Measurements from ENCODE around the gene KRT79. TPM values are rescaled to one million over a fixed set of nuclear protein-coding genes. Genes with fewer than 3 reads are reported as not detected.

KRT79 gene
- total RNA-seq, 1 experiment from 2014 or later = 0.08 TPM

DNA sequence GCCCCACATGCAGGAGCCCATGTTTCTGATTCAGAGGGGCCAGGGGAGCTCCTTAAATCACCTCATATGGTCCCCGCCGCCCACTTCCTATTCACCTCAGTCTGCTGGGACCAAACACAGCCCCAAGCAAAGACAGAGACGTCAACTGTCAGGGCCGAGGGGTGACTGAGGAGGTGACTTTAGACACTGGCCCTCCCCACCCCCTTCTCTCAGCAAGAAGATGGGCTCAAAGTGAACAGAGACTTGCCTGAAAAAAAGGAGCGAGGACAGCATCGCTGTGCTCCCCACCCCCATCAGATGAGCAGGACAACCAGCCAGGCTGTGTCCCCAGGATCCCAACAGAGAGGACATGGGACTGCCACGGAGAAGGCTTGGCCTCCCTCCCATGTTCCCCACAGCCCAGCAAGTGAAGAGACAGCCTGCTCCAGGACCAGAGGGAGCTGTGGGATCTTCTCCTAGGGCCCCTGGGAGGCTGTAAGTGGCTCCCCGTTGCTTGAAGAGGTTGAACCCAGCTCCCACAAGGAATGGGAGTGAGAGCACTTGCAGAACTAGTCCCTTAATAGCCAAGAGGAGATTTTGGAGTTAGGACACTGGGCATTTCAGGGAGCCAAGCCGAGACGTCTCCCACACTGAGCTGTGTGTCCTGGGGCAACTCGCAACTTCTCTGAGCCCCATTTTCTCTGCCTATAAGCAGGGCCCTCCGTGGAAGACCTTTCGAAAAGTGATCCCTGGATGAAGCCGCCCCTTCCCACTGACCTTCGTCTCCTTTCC is 1.3 kb upstream of the KRT79 start:
- Histone ChIP-seq H3K36me3 (no peaks in the 10 kb centered on the region), H3K27me3 (replicated peaks) (peaks cover 52% of the 10 kb centered on the region), H3K9me3 (replicated peaks) (peaks cover 14% of the 10 kb centered on the region), H3K27ac (peak overlapping the region; percentile 1), H3K4me3 (no peak overlapping the region), H3K4me1 (replicated peaks) (peaks cover 30% of the 10 kb centered on the region)
- DNase-seq (ENCODE audit: low read depth in 1 of 2, low spot score in 2 of 2) = peak in 1 of 2 experiments; percentile 98

DNA sequence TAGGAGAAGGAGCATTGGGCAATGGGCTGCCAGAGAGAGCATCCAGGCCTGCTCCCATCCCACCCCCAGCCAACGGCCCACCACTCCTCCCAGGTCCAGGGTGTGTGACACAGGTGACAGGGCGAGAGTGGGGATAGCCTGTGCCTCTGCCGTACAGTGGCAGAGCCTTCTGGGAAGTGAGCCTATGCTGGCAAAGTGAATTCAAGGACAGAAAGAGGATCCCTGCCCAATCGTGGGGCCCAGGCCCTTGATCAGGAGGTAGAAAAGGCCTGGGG is 553 bp upstream of the KRT79 start:
- Histone ChIP-seq H3K9me3 (replicated peaks) (peaks cover 11% of the 10 kb centered on the region), H3K36me3 (no peaks in the 10 kb centered on the region), H3K27ac (no peak overlapping the region), H3K27me3 (replicated peaks) (peaks cover 52% of the 10 kb centered on the region), H3K4me1 (replicated peaks) (peaks cover 30% of the 10 kb centered on the region), H3K4me3 (no peak overlapping the region)
- DNase-seq (ENCODE audit: low read depth in 1 of 2, low spot score in 2 of 2) = peak in 1 of 2 experiments; percentile 97

GRCh38 chr12:52832985-52833905 is 866 bp downstream of the KRT79 start:
- Histone ChIP-seq H3K4me1 (replicated peaks) (peaks cover 30% of the 10 kb centered on the region), H3K27me3 (replicated peaks) (peaks cover 52% of the 10 kb centered on the region), H3K9me3 (replicated peaks) (peaks cover 13% of the 10 kb centered on the region), H3K27ac (no peak overlapping the region), H3K4me3 (no peak overlapping the region), H3K36me3 (no peaks in the 10 kb centered on the region)
- DNase-seq (ENCODE audit: low read depth in 1 of 2, low spot score in 2 of 2) = peak; percentile 84 to 98

- no peak overlapping the region for H3K27ac ChIP-seq
- H3K9me3 ChIP-seq (replicated peaks) = peaks cover 17% of the 10 kb centered on the region
- H3K36me3 ChIP-seq = no peaks in the 10 kb centered on the region
- no peak overlapping the region for H3K4me3 ChIP-seq
- peak; percentile 82 to 95 for DNase-seq (ENCODE audit: low read depth in 1 of 2, low spot score in 2 of 2)
- H3K4me1 ChIP-seq (replicated peaks) = peaks cover 26% of the 10 kb centered on the region
- peaks cover 55% of the 10 kb centered on the region for H3K27me3 ChIP-seq (replicated peaks)
These were observed 1.7 kb downstream of the KRT79 start for GRCh38 chr12:52832451-52832850.

DNA sequence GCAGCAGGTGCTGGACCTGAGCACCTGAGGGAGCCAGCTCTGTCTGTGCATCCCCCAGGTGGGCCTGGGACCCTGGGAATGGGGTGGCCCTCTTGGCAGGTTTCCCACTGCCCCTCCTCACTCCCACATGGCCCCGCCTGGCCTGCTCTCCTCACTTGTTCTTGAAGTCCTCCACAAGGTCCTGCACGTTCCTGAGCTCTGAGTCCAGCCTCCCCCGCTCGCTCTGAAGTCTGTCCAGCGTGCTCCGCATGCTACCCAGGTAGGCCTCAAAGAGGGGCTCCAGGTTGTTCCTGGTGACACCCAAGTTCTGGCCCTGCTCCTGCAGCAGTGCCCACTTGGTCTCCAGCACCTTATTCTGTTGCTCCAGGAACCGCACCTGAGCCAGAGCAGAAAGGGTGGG is 2.9 kb downstream of the KRT79 start:
- Histone ChIP-seq H3K9me3 (replicated peaks) (peaks cover 22% of the 10 kb centered on the region), H3K4me1 (replicated peaks) (peaks cover 23% of the 10 kb centered on the region), H3K27me3 (replicated peaks) (peaks cover 55% of the 10 kb centered on the region), H3K36me3 (no peaks in the 10 kb centered on the region), H3K4me3 (no peak overlapping the region), H3K27ac (no peak overlapping the region)
- peak; percentile 84 to 99 for DNase-seq (ENCODE audit: low read depth in 1 of 2, low spot score in 2 of 2)

DNA sequence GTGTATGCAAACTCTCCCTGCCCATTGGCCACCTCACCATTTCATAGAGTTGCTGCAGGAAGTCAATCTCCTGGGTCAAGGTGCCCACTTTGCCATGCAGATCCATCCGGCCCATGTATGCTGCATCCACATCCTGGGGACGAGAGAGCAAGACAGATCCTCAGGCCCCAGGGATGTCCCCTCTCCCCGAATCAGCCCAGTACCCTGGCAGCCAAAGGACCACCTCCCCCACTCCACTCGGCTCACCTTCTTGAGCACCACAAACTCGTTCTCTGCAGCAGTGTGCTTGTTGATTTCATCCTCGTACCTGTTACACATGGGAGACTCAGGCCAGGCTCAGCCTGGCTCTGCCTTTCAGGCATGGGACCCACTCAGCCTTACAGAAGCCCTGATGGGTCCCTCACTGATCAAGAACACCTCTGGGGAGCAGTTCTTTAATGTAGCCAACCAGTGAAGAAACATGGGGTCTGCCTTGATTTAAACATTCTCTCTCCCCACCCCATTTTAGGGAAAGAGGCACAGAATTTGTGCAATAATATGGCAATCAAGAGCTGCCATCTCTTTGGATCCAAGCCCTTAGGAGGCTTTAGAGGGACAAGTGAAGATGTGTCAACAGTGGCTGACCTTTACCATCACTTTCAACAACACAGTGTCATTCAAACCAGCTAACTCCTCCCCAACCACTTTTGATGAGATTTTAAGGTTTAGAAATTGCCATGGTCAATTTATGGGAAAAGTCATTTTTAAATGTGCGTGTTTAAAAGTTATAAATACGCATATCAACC is 3.9 kb downstream of the KRT79 start:
- DNase-seq (ENCODE audit: low read depth in 1 of 2, low spot score in 2 of 2) = peak; percentile 80 to 96
- Histone ChIP-seq H3K27ac (no peak overlapping the region), H3K4me1 (replicated peaks) (peaks cover 12% of the 10 kb centered on the region), H3K4me3 (no peak overlapping the region), H3K36me3 (no peaks in the 10 kb centered on the region), H3K9me3 (replicated peaks) (peaks cover 27% of the 10 kb centered on the region), H3K27me3 (replicated peaks) (peaks cover 63% of the 10 kb centered on the region)

DNA sequence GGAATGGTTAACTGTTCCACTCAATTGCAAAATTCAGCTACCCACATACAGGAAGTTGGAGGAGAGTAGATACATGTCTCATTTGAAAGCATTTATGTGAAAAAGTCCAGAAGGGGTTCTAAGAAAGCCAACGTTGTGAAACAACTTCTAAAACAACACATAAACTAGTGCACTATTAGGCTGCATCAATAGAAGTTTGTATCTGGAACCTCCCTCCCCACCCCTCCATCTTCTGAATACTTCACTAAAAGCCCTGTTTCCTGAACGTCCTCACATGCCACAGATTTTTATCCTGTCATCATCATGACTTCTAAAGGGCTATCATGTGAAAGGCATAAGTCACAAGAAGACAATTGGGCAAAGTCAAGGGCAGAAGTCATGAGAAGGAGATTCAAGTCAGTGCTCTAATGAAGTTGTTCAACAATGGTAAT is 5.5 kb downstream of the KRT79 start:
- peaks cover 79% of the 10 kb centered on the region for H3K27me3 ChIP-seq (replicated peaks)
- H3K4me3 ChIP-seq = no peak overlapping the region
- H3K4me1 ChIP-seq (replicated peaks) = peaks cover 11% of the 10 kb centered on the region
- no peak overlapping the region for H3K27ac ChIP-seq
- peak; percentile 81 to 82 for DNase-seq (ENCODE audit: low read depth in 1 of 2, low spot score in 2 of 2)
- peaks cover 27% of the 10 kb centered on the region for H3K9me3 ChIP-seq (replicated peaks)
- H3K36me3 ChIP-seq = no peaks in the 10 kb centered on the region

- H3K27me3 ChIP-seq (replicated peaks) = peaks cover 82% of the 10 kb centered on the region
- no peak overlapping the region for H3K4me3 ChIP-seq
- H3K27ac ChIP-seq = no peak overlapping the region
- H3K4me1 ChIP-seq (replicated peaks) = peaks cover 11% of the 10 kb centered on the region
- H3K36me3 ChIP-seq = no peaks in the 10 kb centered on the region
- DNase-seq (ENCODE audit: low read depth in 1 of 2, low spot score in 2 of 2) = peak in 1 of 2 experiments; percentile 65
- H3K9me3 ChIP-seq (replicated peaks) = peaks cover 27% of the 10 kb centered on the region
These were observed 6.0 kb downstream of the KRT79 start for GRCh38 chr12:52828156-52828555.

- H3K27ac ChIP-seq = no peak overlapping the region
- peaks cover 27% of the 10 kb centered on the region for H3K9me3 ChIP-seq (replicated peaks)
- DNase-seq (ENCODE audit: low read depth in 1 of 2, low spot score in 2 of 2) = peak in 1 of 2 experiments; percentile 95
- H3K4me3 ChIP-seq = no peak overlapping the region
- H3K36me3 ChIP-seq = no peaks in the 10 kb centered on the region
- H3K4me1 ChIP-seq (replicated peaks) = peaks cover 11% of the 10 kb centered on the region
- H3K27me3 ChIP-seq (replicated peaks) = peaks cover 82% of the 10 kb centered on the region
These were observed 6.5 kb downstream of the KRT79 start for GRCh38 chr12:52827499-52828090.

GRCh38 chr12:52826611-52827498 is 7.3 kb downstream of the KRT79 start:
- Histone ChIP-seq H3K36me3 (no peaks in the 10 kb centered on the region), H3K27me3 (replicated peaks) (peaks cover 82% of the 10 kb centered on the region), H3K4me1 (replicated peaks) (peaks cover 14% of the 10 kb centered on the region), H3K27ac (no peak overlapping the region), H3K9me3 (replicated peaks) (peaks cover 27% of the 10 kb centered on the region), H3K4me3 (no peak overlapping the region)
- peak; percentile 97 to 98 for DNase-seq (ENCODE audit: low read depth in 1 of 2, low spot score in 2 of 2)

GRCh38 chr12:52825961-52826360 is 8.2 kb downstream of the KRT79 start:
- DNase-seq (ENCODE audit: low read depth in 1 of 2, low spot score in 2 of 2) = peak in 1 of 2 experiments; percentile 92
- Histone ChIP-seq H3K9me3 (replicated peaks) (peaks cover 24% of the 10 kb centered on the region), H3K4me3 (no peak overlapping the region), H3K27me3 (replicated peaks) (peaks cover 82% of the 10 kb centered on the region), H3K36me3 (no peaks in the 10 kb centered on the region), H3K4me1 (replicated peaks) (peaks cover 14% of the 10 kb centered on the region), H3K27ac (no peak overlapping the region)

- H3K27ac ChIP-seq = no peak overlapping the region
- H3K36me3 ChIP-seq = no peaks in the 10 kb centered on the region
- peaks cover 22% of the 10 kb centered on the region for H3K9me3 ChIP-seq (replicated peaks)
- H3K4me3 ChIP-seq = no peak overlapping the region
- peak; percentile 85 to 96 for DNase-seq (ENCODE audit: low read depth in 1 of 2, low spot score in 2 of 2)
- H3K27me3 ChIP-seq (replicated peaks) = peaks cover 82% of the 10 kb centered on the region
- H3K4me1 ChIP-seq (replicated peaks) = peaks cover 17% of the 10 kb centered on the region
These were observed 9.2 kb downstream of the KRT79 start for GRCh38 chr12:52824741-52825410.
